Astrocyte of the cerebellum (primary cell): ENCODE results near the gene LEFTY2.
"Not testable (repeated sequence)": the region's sequence is repeated elsewhere in the genome, so short reads cannot be mapped to it uniquely, and the experiment has no call there.

Source experiments
- DNase-seq: peaks from one replicate; pipeline ENCODE4 v3.0.0-alpha.2; 2011; ENCODE audit warnings: low read depth
- H3K4me3 ChIP-seq: 2 replicates; pipeline ENCODE4 v1.5.1; 2011; ENCODE audit warnings: mild to moderate bottlenecking, low read depth, low read length, moderate library complexity
- CTCF ChIP-seq: IDR thresholded peaks from 2 replicates; pipeline ENCODE4 v1.5.1; 2012; ENCODE audit warnings: low read length, low read depth, moderate library complexity, mild to moderate bottlenecking; ENCODE audit errors: missing control alignments
- in situ Hi-C: cut with HindIII; loops from 2 replicates; pipeline ENCODE4 v1.10.0; 2017; ENCODE audit warnings: low sequenced_read_pairs

LEFTY2 gene

GRCh38 chr1:225944387-225944786 is 3.4 kb upstream of the LEFTY2 start:
- no peak overlapping the region for H3K4me3 ChIP-seq
- no peak for DNase-seq
- in situ Hi-C loops = no loop called here
- TF ChIP-seq CTCF = no peak

GRCh38 chr1:225943582-225943981 is 2.6 kb upstream of the LEFTY2 start:
- DNase-seq = no peak
- in situ Hi-C loops = no loop called here
- no peak for TF ChIP-seq CTCF
- H3K4me3 ChIP-seq = no peak overlapping the region

GRCh38 chr1:225942574-225942973 is 1.6 kb upstream of the LEFTY2 start:
- in situ Hi-C loops = no loop called here
- no peak for TF ChIP-seq CTCF
- H3K4me3 ChIP-seq = no peak overlapping the region

GRCh38 chr1:225941942-225942222 is 862 bp upstream of the LEFTY2 start:
- in situ Hi-C loops = no loop called here
- no peak for DNase-seq
- TF ChIP-seq CTCF = no peak
- no peak overlapping the region for H3K4me3 ChIP-seq

More at GRCh38 chr1:225942574-225942973, 1.6 kb upstream of the LEFTY2 start:
- DNase-seq = no peak

GRCh38 chr1:225940385-225941151 is 452 bp downstream of the LEFTY2 start:
- DNase-seq = no peak
- no peak for TF ChIP-seq CTCF
- in situ Hi-C loops = no loop called here
- no peak overlapping the region for H3K4me3 ChIP-seq

GRCh38 chr1:225939939-225940310 is 1.1 kb downstream of the LEFTY2 start:
- DNase-seq, in situ Hi-C loops: not testable (repeated sequence)

GRCh38 chr1:225939097-225939938 is 1.7 kb downstream of the LEFTY2 start:
- H3K4me3 ChIP-seq, in situ Hi-C loops, DNase-seq: not testable (repeated sequence)

More at GRCh38 chr1:225939939-225940310, 1.1 kb downstream of the LEFTY2 start:
- not testable (repeated sequence) for H3K4me3 ChIP-seq
